GM12892 (cell line): ENCODE data around the gene PANK4.

ENCODE experiments used
- DNase-seq: peaks from one replicate; pipeline ENCODE4 v3.0.0; 2011; ENCODE audit not compliant: insufficient read length
- FAIRE-seq: peaks from 2 replicates; lab custom pipeline; 2011; peaks lifted over from hg19 to GRCh38; lab: Jason Lieb, UNC
- POLR2A ChIP-seq: IDR thresholded peaks from 2 replicates; pipeline ENCODE4 v1.6.1; 2011; ENCODE audit warnings: low read depth, low read length, control low read depth
- POLR2AphosphoS5 ChIP-seq: IDR thresholded peaks from 2 replicates; pipeline ENCODE4 v1.6.1; 2011; ENCODE audit warnings: low read depth, low read length, control low read depth
- TAF1 ChIP-seq: IDR thresholded peaks from 2 replicates; pipeline ENCODE4 v1.6.1; 2011; ENCODE audit warnings: low read depth, mild to moderate bottlenecking, control low read depth, low read length, borderline replicate concordance

The PANK4 gene

DNA sequence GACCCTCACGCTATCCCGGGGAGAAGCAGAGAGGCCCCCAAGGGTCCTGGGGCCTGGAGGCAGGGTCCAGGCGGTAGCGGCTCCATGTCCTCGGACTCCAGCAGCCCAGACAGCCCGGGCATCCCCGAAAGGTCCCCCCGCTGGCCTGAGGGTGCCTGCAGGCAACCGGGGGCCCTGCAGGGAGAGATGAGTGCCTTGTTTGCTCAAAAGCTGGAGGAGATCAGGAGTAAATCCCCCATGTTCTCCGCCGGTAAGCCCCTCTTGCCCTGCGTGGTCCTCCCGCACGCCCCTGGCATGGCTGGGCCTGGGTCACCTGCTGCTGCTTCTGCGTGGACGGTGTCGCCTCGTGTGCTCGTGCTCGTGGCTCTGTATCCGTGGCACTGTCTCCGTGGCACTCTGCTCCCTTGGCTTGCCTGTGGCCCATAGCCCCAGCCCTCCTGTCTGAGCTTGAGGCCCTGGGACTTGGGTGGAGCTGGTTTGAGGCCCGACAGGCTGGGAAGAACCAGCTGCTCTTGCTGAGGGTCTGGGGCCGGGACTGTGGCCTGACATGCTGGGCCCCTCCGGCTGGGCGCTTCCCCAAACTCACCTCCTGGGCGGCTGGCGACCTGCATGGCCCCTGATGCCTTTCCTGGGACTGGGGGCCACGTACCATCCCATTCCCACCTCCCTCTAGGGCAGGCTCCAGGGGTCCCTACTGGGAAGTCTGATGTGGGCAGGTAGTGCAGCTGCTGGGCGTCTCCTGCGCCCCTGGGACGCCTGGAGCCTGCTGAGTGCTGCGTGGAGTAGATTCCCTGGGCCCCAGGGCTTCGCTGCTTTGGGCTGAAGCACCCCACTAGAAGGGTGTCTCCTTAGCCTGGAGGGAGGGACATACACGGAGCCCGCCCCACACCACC lies 23.5 kb downstream of the PANK4 start:
- no peak for FAIRE-seq
- no peak for TF ChIP-seq TAF1
- TF ChIP-seq POLR2AphosphoS5 = no peak
- no peak for TF ChIP-seq POLR2A
- no peak for DNase-seq

- no peak for FAIRE-seq
- TF ChIP-seq TAF1 (no peak), POLR2AphosphoS5 (no peak), POLR2A (no peak)
- no peak for DNase-seq
Measured at GRCh38 chr1:2502210-2502609, 24.2 kb downstream of the PANK4 start.

DNA sequence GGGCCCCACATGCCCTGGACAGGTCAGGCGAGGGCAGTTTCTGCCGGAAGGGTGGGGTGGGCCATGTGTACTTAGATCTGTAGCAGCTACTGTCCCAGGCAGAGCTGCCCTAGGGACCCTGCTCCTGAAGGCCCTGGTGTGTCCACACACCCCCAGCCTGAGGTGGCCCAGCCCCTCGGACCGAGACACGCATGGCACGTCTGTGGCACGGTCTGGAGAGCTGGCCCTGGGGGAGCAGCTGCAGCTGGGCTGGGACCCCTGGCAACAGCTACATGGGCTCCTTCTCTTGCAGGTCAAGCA lies 24.6 kb downstream of the PANK4 start:
- DNase-seq (no peak), FAIRE-seq (no peak)
- TF ChIP-seq POLR2A (no peak), TAF1 (no peak), POLR2AphosphoS5 (no peak)

GRCh38 chr1:2501041-2501819 lies 25.2 kb downstream of the PANK4 start:
- FAIRE-seq = no peak
- no peak for TF ChIP-seq POLR2A
- TF ChIP-seq TAF1 = no peak
- TF ChIP-seq POLR2AphosphoS5 = no peak
- no peak for DNase-seq

DNA sequence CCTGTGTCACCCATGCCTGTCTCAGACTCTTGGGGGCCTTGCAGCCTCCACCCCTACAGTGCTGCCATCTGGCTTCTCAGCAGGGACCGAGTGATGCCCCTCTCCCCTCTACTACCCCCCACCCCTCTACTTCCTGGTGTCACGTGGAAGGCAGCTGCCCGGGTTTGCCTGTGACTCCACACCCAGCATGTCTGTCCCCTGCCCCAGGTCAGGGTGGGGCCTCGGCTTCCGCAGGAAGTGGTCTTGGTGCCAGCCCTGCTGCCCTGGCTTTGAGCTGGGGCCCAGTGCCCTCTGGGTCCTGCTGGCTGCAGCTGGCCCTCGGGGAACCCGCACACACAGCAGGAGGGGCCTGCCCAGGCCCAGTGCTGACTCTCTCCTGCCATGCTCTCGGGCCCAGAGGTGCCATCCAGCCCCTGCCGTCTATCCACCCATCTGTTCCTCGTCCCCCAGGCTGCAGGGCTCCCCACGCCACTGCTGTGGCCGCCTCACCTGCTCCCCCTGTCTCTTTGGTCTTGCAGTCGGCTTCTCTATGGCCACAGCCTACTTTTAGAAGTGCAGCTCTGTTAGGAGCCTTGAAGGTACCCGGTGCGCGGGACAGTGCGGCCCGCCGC lies 26.3 kb downstream of the PANK4 start:
- DNase-seq (no peak), FAIRE-seq (no peak)
- TF ChIP-seq POLR2AphosphoS5 (no peak), POLR2A (no peak), TAF1 (no peak)

GRCh38 chr1:2499260-2499659 lies 27.1 kb downstream of the PANK4 start:
- DNase-seq (no peak), FAIRE-seq (no peak)
- TF ChIP-seq POLR2A (no peak), POLR2AphosphoS5 (no peak), TAF1 (no peak)

DNA sequence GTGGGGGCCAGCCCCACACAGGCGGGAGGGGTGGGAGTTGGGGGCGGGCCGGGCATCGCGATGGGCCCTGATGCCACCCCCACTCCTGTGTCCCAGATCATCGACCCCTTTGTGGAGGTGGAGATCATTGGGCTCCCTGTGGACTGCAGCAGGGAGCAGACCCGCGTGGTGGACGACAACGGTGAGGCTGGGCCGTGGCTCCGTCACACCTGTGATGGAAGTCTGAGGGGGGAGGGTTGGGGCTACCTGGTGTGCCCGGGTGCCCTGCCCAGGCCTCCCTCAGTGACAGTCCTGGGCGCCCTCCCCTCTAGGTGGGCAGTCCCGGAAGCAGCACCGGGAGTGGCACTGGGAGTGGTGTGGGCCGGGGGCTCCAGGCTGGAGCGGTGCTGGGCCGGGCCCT lies 27.7 kb downstream of the PANK4 start:
- TF ChIP-seq POLR2AphosphoS5 = no peak
- no peak for FAIRE-seq
- no peak for DNase-seq

- TF ChIP-seq TAF1 (no peak), POLR2AphosphoS5 (no peak), POLR2A (no peak)
- no peak for DNase-seq
- FAIRE-seq = no peak
Measured at GRCh38 chr1:2497891-2498290, 28.5 kb downstream of the PANK4 start.

GRCh38 chr1:2496746-2497145 lies 29.6 kb downstream of the PANK4 start:
- FAIRE-seq (no peak), DNase-seq (no peak)
- TF ChIP-seq POLR2A = no peak
- no peak for TF ChIP-seq TAF1
- no peak for TF ChIP-seq POLR2AphosphoS5

DNA sequence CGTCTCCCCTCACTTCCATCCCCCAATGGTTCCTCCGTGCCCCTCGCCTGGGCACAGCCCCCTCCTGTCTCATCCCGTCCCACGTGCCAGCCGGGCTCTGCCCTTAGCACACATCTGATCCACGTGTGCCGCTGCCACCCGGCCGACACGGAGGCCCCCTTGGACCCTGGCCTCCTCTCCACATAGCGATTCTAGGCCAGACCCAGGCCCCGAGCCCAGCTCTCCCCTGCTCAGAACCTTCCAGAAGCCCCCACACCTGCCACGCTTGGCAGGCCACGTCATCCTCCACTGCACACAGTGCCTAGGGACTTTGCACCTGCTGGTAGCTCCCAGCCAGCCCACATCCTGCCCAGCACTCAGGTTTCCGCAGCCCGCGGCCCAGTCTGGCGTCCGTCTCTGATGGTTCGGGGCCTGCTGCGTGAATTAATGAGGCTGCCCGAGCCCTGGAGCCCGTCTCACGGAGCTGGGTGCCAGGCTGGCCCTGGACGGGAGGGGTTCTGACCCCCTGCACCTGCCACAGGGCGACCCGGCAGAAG lies 30.2 kb downstream of the PANK4 start:
- DNase-seq = peak; percentile 63
- TF ChIP-seq TAF1 (no peak), POLR2AphosphoS5 (no peak), POLR2A (no peak)
- no peak for FAIRE-seq

- TF ChIP-seq TAF1 = no peak
- TF ChIP-seq POLR2AphosphoS5 = no peak
- TF ChIP-seq POLR2A = no peak
- no peak for DNase-seq
- no peak for FAIRE-seq
Measured at GRCh38 chr1:2495546-2495945, 30.9 kb downstream of the PANK4 start.

- no peak for DNase-seq
- no peak for FAIRE-seq
- no peak for TF ChIP-seq POLR2AphosphoS5
- TF ChIP-seq POLR2A = no peak
- no peak for TF ChIP-seq TAF1
Measured at GRCh38 chr1:2495026-2495425, 31.4 kb downstream of the PANK4 start.

- no peak for FAIRE-seq
- TF ChIP-seq POLR2A (no peak), POLR2AphosphoS5 (no peak), TAF1 (no peak)
Measured at GRCh38 chr1:2494323-2494693, 32.1 kb downstream of the PANK4 start.

More at GRCh38 chr1:2494323-2494693, 32.1 kb downstream of the PANK4 start:
- DNase-seq = no peak
